HG03469 (cell line): ENCODE measurements around the gene FRK.
"Not testable (repeated sequence)": the region's sequence is repeated elsewhere in the genome, so short reads cannot be mapped to it uniquely, and the experiment has no call there.

Experiments used
- ATAC-seq: cut with Tn5 transposase; IDR thresholded peaks from one replicate; pipeline ENCODE4 v1.9.1; 2021; ENCODE audit warnings: mild to moderate bottlenecking, moderate library complexity, moderate number of reproducible peaks; ENCODE audit not compliant: unreplicated experiment

The FRK gene, protein sequence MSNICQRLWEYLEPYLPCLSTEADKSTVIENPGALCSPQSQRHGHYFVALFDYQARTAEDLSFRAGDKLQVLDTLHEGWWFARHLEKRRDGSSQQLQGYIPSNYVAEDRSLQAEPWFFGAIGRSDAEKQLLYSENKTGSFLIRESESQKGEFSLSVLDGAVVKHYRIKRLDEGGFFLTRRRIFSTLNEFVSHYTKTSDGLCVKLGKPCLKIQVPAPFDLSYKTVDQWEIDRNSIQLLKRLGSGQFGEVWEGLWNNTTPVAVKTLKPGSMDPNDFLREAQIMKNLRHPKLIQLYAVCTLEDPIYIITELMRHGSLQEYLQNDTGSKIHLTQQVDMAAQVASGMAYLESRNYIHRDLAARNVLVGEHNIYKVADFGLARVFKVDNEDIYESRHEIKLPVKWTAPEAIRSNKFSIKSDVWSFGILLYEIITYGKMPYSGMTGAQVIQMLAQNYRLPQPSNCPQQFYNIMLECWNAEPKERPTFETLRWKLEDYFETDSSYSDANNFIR

DNA sequence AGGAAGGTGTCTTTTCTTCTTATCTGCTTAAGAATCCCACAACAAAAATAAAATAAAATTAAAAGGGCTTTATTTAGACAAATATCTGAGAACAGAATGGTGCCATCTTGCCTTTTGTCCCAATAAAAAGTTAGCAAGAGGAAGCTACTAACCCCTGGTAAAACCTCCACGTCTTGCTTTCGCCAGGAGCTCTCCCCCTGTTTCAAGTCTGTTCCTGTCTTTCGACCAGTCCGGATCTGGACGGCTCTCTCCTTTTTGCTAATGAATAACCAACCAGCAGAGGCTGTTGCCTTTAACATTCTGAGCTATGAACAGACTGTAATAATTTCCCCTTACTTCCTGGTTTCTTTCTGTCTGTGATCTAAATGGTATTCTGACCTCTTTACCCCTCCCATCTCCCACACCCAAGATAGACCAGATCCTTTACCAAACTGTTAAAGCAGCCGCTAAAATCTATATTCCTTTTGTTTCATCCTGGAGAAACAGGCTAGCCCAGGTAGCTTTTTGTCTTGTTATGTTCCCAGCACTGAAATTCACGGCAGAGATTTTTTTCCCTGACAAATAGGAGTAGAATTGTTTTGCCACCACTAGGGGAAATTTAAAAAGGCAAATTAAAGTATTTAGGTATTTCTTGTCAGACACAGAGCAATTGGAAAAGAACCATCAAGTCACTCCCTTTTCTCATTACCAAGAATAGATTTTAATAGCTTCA is at the start of gene FRK:
TSS of gene FRK (minus strand) at position 320 of the 712 bp plus-strand sequence. CDS start 580 bp downstream, outside the sequence.
- ATAC-seq, result no peak

DNA sequence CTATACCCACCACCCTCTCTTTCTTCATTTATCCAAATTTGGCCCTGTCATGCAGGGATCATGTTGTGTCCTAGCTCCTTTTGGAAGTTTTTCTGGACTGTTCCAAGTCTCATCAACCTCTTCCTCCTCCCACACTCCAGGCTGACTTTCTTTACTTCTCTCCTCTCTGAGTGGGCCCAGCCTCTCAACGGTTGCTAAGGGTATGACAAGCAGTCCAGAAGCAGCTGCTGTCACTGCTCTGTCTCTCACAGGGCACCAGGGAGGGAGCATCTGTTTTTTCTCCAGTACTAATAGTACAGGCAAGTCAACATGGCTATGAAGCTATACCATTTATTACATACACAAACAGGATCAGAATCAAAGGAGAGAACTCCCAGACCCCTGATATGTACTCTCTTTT is 48.1 kb upstream of the FRK start:
- no peak for ATAC-seq

GRCh38 chr6:116106146-116106545 is 45.5 kb upstream of the FRK start:
- no peak for ATAC-seq

GRCh38 chr6:116105247-116105646 is 44.6 kb upstream of the FRK start:
- no peak for ATAC-seq

GRCh38 chr6:116104636-116105035 is 43.9 kb upstream of the FRK start:
- ATAC-seq, result no peak

- no peak for ATAC-seq
These were observed 42.2 kb upstream of the FRK start for GRCh38 chr6:116102873-116103272.

- no peak for ATAC-seq
These were observed 41.1 kb upstream of the FRK start for GRCh38 chr6:116101790-116102189.

GRCh38 chr6:116101302-116101718 is 40.6 kb upstream of the FRK start:
- no peak for ATAC-seq

- ATAC-seq, result peak; percentile 75
These were observed 40.0 kb upstream of the FRK start, which contains the start of gene NT5DC1 for GRCh38 chr6:116100419-116101301. NT5DC1 (plus strand) TSS chr6:116100853; CDS start chr6:116100931, 78 bp downstream.

GRCh38 chr6:116099036-116099435 is 38.3 kb upstream of the FRK start:
- no peak for ATAC-seq

DNA sequence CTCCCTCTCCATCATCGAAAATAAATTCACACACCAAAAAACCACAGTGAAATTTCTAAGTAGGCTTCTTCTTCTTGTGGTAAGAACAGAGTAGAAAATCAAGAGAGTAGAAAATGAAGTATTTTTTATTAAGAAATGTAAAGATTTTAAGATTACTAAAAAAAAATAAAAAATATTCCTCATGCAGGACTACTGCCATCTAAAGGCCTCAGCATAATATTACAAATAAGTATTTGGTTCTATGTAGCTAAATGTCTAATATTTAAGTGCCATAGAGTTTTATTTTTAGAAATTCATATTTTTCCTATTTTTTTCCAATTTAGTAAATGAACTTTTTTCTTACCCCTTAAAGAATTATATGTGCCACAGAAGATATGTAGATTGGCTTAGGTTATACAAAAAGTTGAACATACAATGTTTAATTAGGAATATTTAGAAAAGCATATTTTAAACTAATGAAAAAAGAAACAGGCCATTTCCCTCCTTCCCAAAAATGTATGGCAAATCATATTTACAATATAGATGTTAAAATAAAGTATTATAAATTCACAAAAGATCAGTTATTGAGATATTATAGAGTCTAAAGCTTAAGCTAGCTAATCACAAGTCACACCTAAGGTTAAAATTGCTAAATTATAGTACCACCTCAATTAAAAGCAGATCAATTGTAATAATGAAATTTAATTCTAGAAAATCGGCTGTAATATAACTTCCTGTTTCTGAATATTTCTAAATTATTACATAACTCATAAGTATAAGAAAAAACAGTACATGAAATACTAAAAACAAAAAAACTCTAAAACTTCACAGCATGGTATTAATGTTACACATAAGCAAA is 36.5 kb upstream of the FRK start:
- no peak for ATAC-seq

DNA sequence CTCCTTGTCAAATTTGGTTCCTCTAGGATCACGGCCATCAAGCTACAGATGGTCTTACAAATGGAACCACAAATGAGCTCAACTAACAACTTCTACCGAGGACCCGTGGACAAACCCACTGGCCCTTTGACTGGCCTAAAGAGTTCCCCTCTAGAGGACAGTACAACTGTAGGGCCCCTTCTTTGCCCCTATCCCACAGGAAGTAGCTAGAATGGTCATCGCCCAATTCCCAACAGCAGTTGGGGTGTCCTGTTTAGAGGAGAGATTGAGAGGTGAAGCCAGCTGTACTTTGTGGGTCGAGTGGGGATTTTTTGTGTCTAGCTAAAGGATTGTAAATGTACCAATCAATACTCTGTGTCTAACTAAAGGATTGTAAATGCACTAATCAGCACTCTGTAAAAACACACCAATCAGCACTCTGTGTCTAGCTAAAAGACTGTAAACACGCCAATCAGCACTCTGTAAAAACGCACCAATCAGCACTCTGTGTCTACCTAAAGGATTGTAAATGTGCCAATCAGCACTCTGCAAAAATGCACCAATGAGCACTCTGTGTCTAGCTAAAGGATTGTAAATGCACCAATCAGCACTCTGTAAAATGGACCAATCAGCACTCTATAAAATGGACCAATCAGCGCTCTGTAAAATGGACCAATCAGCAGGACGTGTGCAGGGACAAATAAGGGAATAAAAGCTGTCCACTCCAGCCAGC is 35.5 kb upstream of the FRK start:
- ATAC-seq, result not testable (repeated sequence)

DNA sequence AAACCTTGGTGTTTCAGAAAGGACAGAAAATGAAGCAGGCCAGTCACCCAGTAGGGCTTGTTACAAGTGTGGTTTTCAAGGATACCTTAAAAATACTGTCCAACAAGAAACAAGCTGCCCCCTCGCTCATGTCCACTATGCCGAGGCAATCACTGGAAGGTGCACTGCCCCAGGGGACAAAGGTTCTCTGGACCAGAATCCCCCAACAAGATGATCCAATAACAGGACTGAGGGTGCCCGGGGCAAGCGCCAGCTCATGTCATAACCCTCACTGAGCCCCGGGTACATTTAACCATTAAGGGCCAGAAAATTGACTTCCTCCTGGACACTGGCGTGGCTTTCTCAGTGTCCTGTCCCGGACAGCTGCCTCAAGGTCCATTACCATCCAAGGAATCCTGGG is 33.4 kb upstream of the FRK start:
- ATAC-seq, result no peak

DNA sequence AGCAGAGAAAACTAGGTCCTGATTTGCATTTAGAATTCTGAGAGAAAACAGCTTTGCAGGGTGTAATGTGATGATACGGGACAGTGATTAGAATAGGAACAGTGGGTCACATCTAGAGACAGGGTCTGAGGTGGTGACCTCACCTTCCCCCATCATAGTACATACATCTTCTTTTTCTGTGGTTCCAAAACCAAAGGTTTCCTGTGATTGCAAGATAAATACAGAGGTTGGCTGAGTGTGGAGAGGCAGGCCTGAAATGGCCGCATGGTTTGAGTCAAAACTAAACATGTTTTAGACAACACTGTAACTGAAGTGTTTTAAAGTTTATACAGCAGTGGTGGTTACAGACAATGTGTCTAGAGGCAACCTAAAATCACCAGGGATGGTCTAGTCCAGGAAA is 29.6 kb upstream of the FRK start:
- ATAC-seq, result peak; percentile 73

- ATAC-seq, result no peak
These were observed 28.3 kb upstream of the FRK start for GRCh38 chr6:116088946-116089345.

- ATAC-seq, result peak; percentile 91
These were observed 26.8 kb upstream of the FRK start for GRCh38 chr6:116087437-116088027.

DNA sequence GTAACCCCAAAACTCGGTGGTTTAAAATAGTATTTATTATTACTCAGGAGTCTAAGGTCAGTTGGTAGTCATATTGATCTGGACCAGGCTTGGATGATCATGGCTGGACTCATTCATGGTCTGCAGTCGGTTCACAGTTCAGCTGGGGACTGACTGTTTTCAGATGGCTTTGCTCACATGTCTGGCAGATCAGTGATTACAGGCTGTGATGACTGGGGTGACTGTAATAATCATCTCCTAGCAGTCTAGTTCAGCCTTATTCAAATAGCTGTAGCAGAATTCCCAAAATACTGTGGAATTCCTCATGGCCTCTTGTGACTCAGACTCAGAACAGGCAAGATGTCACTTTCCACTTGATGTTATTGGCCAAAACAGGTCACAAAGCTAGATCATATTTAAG is 23.6 kb upstream of the FRK start:
- no peak for ATAC-seq

DNA sequence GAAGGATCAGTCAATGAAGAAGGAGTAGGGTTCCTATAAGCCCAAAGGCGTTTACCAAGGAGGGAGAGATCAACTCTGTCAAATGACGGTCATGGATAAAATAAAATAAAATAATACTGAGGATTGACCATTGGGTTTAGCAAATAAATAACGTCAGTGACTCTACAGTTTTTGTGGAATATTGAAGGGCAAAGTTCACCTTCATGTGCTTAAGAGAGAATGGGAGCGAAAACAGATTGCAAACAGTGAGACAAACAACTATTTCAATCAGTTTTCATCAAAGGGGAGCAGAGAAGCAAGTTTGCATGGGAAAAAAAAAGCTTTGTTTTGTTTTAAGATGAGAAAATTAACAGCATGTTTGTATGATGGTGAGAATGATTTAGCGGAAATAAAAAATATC is 22.4 kb upstream of the FRK start:
- no peak for ATAC-seq

GRCh38 chr6:116078945-116079344 is 18.3 kb upstream of the FRK start:
- no peak for ATAC-seq
